GM12878 (cell line): ENCODE results near the gene ADAM23. TPM values are rescaled to one million over a fixed set of nuclear protein-coding genes. Genes with fewer than 3 reads are reported as not detected.

Source experiments
- ATAC-seq: fragments of 200-7000 bp; cut with Tn5 transposase; 3 replicates; pipeline ENCODE4 v1.9.1; 2020; ENCODE audit warnings: mild to moderate bottlenecking, moderate library complexity
- BruUV-seq: library from RNA; stranded (reverse); fragments of 400-500 nt; replicated peaks from 2 replicates; lab custom pipeline; 2021; lab: Mats Ljungman, UMichigan
- CTCF ChIA-PET: fragments of 300-600 bp; sonication (Branson Sonifier 250); formaldehyde crosslinking; extraction: SDS; loops from one replicate; lab custom pipeline; 2021; ENCODE audit warnings: inconsistent platforms; lab: Yijun Ruan, JAX
- POLR2A ChIA-PET: fragments of 350-600 bp; formaldehyde crosslinking; extraction: SDS; loops from one replicate; lab custom pipeline; 2021; ENCODE audit warnings: inconsistent platforms; lab: Charles Lee
- RAD21 ChIA-PET: fragments of 300-600 bp; sonication (Branson Sonifier 250); formaldehyde crosslinking; loops from one replicate; lab custom pipeline; 2023; ENCODE audit warnings: antibody characterized with exemption; ENCODE audit not compliant: unreplicated experiment; lab: Charles Lee
- SMC1A ChIA-PET: fragments of 300-600 bp; sonication (Branson Sonifier 250); formaldehyde crosslinking; loops from one replicate; lab custom pipeline; 2023; ENCODE audit not compliant: unreplicated experiment, uncharacterized antibody; lab: Charles Lee
- DNase-seq: peaks from one replicate; pipeline ENCODE4 v3.0.0-alpha.2; 2011; ENCODE audit warnings: low read depth, low spot score
- FAIRE-seq: peaks from 3 replicates; lab custom pipeline; 2011; peaks lifted over from hg19 to GRCh38; lab: Jason Lieb, UNC
- H2AFZ ChIP-seq: 2 replicates; pipeline ENCODE4 v1.6.0; 2011; ENCODE audit warnings: low read depth, low read length, control low read depth; ENCODE audit not compliant: control insufficient read depth
- H3K27ac ChIP-seq: 2 replicates; pipeline ENCODE4 v1.5.1; 2011; ENCODE audit warnings: control low read depth; ENCODE audit not compliant: control insufficient read depth, insufficient read depth
- H3K27me3 ChIP-seq, 2 experiments: replicated peaks in 1 of 2; 2 replicates each; pipeline versions ENCODE4 v1.6.0 to v1.6.1; 2011; ENCODE audit warnings: low read length in 1 of 2; ENCODE audit not compliant: control insufficient read depth in 2 of 2, insufficient read depth in 2 of 2
- H3K36me3 ChIP-seq, 2 experiments: 2 replicates each; pipeline ENCODE4 v1.5.1; 2011; ENCODE audit warnings: low read length in 1 of 2; ENCODE audit not compliant: control insufficient read depth in 2 of 2, insufficient read depth in 2 of 2
- H3K4me1 ChIP-seq: 2 replicates; pipeline ENCODE4 v1.6.1; 2011; ENCODE audit warnings: mild to moderate bottlenecking, low read length, moderate library complexity, mixed read lengths; ENCODE audit not compliant: control insufficient read depth, insufficient read depth
- H3K4me2 ChIP-seq: 2 replicates; pipeline ENCODE4 v1.6.0; 2011; ENCODE audit warnings: control low read depth; ENCODE audit not compliant: control insufficient read depth, insufficient read depth
- H3K4me3 ChIP-seq: fragments of 200-600 bp; sonication (generic); 2 replicates; pipeline ENCODE4 v1.5.1; 2016
- H3K79me2 ChIP-seq: 2 replicates; pipeline ENCODE4 v1.6.0; 2011; ENCODE audit warnings: low read length; ENCODE audit not compliant: control insufficient read depth, insufficient read depth
- H3K9ac ChIP-seq: 2 replicates; pipeline ENCODE4 v1.8.0; 2011; ENCODE audit warnings: low read length, control low read depth, mixed read lengths; ENCODE audit not compliant: control insufficient read depth, insufficient read depth
- H3K9me3 ChIP-seq: replicated peaks from 3 replicates; pipeline ENCODE4 v1.5.1; 2011; ENCODE audit warnings: mild to moderate bottlenecking, low read length; ENCODE audit not compliant: control insufficient read depth, insufficient read depth
- H4K20me1 ChIP-seq: 2 replicates; pipeline ENCODE4 v1.6.0; 2011; ENCODE audit not compliant: control insufficient read depth, insufficient read depth
- CEBPB ChIP-seq, 2 experiments: fragments of 150-350 bp in 1 of 2; IDR thresholded peaks; 2 replicates each; pipeline ENCODE4 v1.6.1; 2012 to 2014; ENCODE audit warnings: low read depth in 2 of 2, low read length in 2 of 2, borderline replicate concordance in 1 of 2, inconsistent platforms in 1 of 2
- DPF2 ChIP-seq: fragments of 450-650 bp; IDR thresholded peaks from 2 replicates; pipeline ENCODE4 v1.6.1; 2017; ENCODE audit warnings: mild to moderate bottlenecking
- ESRRA ChIP-seq: IDR thresholded peaks from 2 replicates; pipeline ENCODE4 v1.6.1; 2012; ENCODE audit warnings: mild to moderate bottlenecking, low read length, improper control_type of control experiment
- RCOR1 ChIP-seq: conservative IDR thresholded peaks from 2 replicates; pipeline ENCODE4 v1.6.1; 2012; ENCODE audit warnings: low read depth, low read length, improper control_type of control experiment
- SIX5 ChIP-seq: IDR thresholded peaks from 2 replicates; pipeline ENCODE4 v1.6.1; 2011; ENCODE audit warnings: mild to moderate bottlenecking, low read depth, low read length, moderate library complexity; ENCODE audit not compliant: severe bottlenecking
- TARDBP ChIP-seq: IDR thresholded peaks from 2 replicates; pipeline ENCODE4 v1.6.1; 2016; ENCODE audit warnings: borderline replicate concordance
- ZNF207 ChIP-seq: fragments of 450-650 bp; IDR thresholded peaks from 2 replicates; pipeline ENCODE4 v1.6.1; 2014; ENCODE audit warnings: antibody characterized with exemption, mild to moderate bottlenecking, borderline replicate concordance
- WGBS: methylation state at CpG from one replicate; pipeline ENCODE4 v1.1.6; 2016; ENCODE audit warnings: low lambda C conversion rate; ENCODE audit not compliant: insufficient replicate concordance, insufficient coverage; ENCODE audit errors: missing lambda C conversion rate; 5-methylcytosine and 5-hydroxymethylcytosine counted together
- in situ Hi-C: fragments of 300-500 bp; cut with MboI; formaldehyde crosslinking; loops from 9 replicates; pipeline ENCODE4 v1.14.3; 2018; ENCODE audit warnings: mixed read lengths
- intact Hi-C: fragments of 100-400 bp; cut with micrococcal nuclease; formaldehyde crosslinking; loops from one replicate; pipeline ENCODE4 v1.14.2; 2022; ENCODE audit not compliant: unreplicated experiment
- polyA plus RNA-seq, 11 experiments: library from polyadenylated mRNA; depleted of rRNA in 4 of 11; unstranded in 6 of 11; stranded (reverse) in 5 of 11; fragments of >200 nt; fragmentation: Nextera tagmentation in 4 of 11; fragmentation: Illumina TruSeq in 1 of 11; extraction: Ambion mirVana in 4 of 11; extraction: Trizol in 1 of 11; gene quantifications; 1 replicate in 1 of 11; 2 replicates in 10 of 11; pipeline versions ENCODE4 v1.2.1 to v1.2.3, GENCODE V29; 2011 to 2016; ENCODE audit warnings: inconsistent platforms in 2 of 11, missing spikeins in 2 of 11, low read depth in 1 of 11
- total RNA-seq, 4 experiments: library from RNA; depleted of rRNA in 3 of 4; stranded (reverse); fragments of >200 nt in 3 of 4; fragmentation: Illumina TruSeq in 1 of 4; extraction: Trizol in 1 of 4; gene quantifications; 2 replicates each; pipeline versions ENCODE4 v1.2.1 to v1.2.3, GENCODE V29; 2013 to 2021
- TF ChIP-seq, protein P1 (sequence below): IDR thresholded peaks from 2 replicates; pipeline ENCODE4 v1.6.1; 2011; ENCODE audit warnings: low read depth, mild to moderate bottlenecking, low read length, moderate library complexity, borderline replicate concordance; ENCODE audit errors: extremely low read depth
- TF ChIP-seq, protein P2 (sequence below): IDR thresholded peaks from 2 replicates; pipeline ENCODE4 v1.6.1; 2011; ENCODE audit warnings: low read depth, low read length, improper control_type of control experiment, borderline replicate concordance
- TF ChIP-seq, protein P3 (sequence below): fragments of 450-650 bp; IDR thresholded peaks from 2 replicates; pipeline ENCODE4 v1.6.1; 2018; ENCODE audit warnings: borderline replicate concordance, mild to moderate bottlenecking; ENCODE audit not compliant: partially characterized antibody
- TF ChIP-seq, protein P4 (sequence below): fragments of 450-650 bp; IDR thresholded peaks from 2 replicates; pipeline ENCODE4 v1.6.1; 2017; ENCODE audit warnings: antibody characterized with exemption, mild to moderate bottlenecking, moderate library complexity

ADAM23 gene
- total and polyA plus RNA-seq, 10 of the 15 experiments (the other 5 are each of a cell fraction or from before 2014, with no cell fraction given) = 5.7 to 41.8 (median 15.6) TPM

DNA sequence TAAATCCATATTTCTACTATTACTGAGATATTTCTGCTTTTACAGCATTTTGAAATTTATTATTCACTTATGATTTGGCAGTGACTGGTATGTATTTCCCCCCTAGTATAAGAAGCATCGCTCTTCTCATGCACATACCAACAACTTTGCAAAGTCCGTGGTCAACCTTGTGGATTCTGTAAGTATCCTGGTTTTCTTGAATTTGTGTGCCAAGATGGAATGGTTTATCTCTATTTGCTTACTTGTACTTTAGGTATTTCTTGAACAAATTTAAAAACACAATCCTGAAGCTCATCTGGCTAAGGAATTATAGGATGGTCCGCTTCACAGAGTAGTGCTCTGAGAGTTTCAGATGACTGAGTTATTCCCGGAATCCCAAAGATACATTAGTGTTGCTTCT is 114.0 kb downstream of the ADAM23 start:
- Histone ChIP-seq H3K9ac (no peak overlapping the region), H3K4me3 (no peak overlapping the region), H3K9me3 (no peaks in the 10 kb centered on the region), H2AFZ (no peak overlapping the region), H3K4me2 (no peak overlapping the region), H3K27ac (no peak overlapping the region), H3K36me3 (no peaks in the 10 kb centered on the region), H3K27me3 (no peaks in the 10 kb centered on the region), H3K4me1 (no peaks in the 10 kb centered on the region), H3K79me2 (no peaks in the 10 kb centered on the region), H4K20me1 (no peaks in the 10 kb centered on the region)
- ChIA-PET CTCF (interaction anchor here (0.8 to 3.4 kb wide), 18 partner anchors 9 to 920 kb away, joined by 3 to 53 read pairs (median 4); no protein-coding TSS in a partner anchor), SMC1A (interaction anchor here (0.6 to 5.1 kb wide), 16 partner anchors 10 to 1046 kb away, joined by 3 to 37 read pairs (median 4); no protein-coding TSS in a partner anchor), POLR2A (no interaction called here), RAD21 (interaction anchor here (1.8 to 2.5 kb wide), 2 partner anchors 10 to 159 kb away, joined by 6 to 10 read pairs; no protein-coding TSS in a partner anchor)
- intact Hi-C loops (loop anchor here (5.0 to 10.0 kb wide), 4 partner anchors 110 to 917 kb away; no protein-coding TSS in a partner anchor), in situ Hi-C loops (no loop called here)
- no TSS peak for BruUV-seq
- 70% methylated on average over 4 of the region's 4 CpGs for WGBS
- ATAC-seq (no peak), DNase-seq (no peak), FAIRE-seq (no peak)
- TF ChIP-seq ZNF207 = no peak
- TF ChIP-seq SIX5 = no peak
- TF ChIP-seq DPF2 = no peak
- TF ChIP-seq, protein P1, sequence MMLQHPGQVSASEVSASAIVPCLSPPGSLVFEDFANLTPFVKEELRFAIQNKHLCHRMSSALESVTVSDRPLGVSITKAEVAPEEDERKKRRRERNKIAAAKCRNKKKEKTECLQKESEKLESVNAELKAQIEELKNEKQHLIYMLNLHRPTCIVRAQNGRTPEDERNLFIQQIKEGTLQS = no peak
- TF ChIP-seq, protein P2, sequence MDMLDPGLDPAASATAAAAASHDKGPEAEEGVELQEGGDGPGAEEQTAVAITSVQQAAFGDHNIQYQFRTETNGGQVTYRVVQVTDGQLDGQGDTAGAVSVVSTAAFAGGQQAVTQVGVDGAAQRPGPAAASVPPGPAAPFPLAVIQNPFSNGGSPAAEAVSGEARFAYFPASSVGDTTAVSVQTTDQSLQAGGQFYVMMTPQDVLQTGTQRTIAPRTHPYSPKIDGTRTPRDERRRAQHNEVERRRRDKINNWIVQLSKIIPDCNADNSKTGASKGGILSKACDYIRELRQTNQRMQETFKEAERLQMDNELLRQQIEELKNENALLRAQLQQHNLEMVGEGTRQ = no peak
- no peak for TF ChIP-seq ESRRA
- TF ChIP-seq, protein P3, sequence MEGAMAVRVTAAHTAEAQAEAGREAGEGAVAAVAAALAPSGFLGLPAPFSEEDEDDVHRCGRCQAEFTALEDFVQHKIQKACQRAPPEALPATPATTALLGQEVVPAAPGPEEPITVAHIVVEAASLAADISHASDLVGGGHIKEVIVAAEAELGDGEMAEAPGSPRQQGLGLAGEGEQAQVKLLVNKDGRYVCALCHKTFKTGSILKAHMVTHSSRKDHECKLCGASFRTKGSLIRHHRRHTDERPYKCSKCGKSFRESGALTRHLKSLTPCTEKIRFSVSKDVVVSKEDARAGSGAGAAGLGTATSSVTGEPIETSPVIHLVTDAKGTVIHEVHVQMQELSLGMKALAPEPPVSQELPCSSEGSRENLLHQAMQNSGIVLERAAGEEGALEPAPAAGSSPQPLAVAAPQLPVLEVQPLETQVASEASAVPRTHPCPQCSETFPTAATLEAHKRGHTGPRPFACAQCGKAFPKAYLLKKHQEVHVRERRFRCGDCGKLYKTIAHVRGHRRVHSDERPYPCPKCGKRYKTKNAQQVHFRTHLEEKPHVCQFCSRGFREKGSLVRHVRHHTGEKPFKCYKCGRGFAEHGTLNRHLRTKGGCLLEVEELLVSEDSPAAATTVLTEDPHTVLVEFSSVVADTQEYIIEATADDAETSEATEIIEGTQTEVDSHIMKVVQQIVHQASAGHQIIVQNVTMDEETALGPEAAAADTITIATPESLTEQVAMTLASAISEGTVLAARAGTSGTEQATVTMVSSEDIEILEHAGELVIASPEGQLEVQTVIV = no peak
- TF ChIP-seq CEBPB (IDR thresholded peaks at IDR 0.05; ENCODE audit: borderline replicate concordance in 1 of 2, low read depth in 2 of 2, low read length in 2 of 2) = no peak
- no peak for TF ChIP-seq RCOR1
- no peak for TF ChIP-seq TARDBP
- TF ChIP-seq, protein P4, sequence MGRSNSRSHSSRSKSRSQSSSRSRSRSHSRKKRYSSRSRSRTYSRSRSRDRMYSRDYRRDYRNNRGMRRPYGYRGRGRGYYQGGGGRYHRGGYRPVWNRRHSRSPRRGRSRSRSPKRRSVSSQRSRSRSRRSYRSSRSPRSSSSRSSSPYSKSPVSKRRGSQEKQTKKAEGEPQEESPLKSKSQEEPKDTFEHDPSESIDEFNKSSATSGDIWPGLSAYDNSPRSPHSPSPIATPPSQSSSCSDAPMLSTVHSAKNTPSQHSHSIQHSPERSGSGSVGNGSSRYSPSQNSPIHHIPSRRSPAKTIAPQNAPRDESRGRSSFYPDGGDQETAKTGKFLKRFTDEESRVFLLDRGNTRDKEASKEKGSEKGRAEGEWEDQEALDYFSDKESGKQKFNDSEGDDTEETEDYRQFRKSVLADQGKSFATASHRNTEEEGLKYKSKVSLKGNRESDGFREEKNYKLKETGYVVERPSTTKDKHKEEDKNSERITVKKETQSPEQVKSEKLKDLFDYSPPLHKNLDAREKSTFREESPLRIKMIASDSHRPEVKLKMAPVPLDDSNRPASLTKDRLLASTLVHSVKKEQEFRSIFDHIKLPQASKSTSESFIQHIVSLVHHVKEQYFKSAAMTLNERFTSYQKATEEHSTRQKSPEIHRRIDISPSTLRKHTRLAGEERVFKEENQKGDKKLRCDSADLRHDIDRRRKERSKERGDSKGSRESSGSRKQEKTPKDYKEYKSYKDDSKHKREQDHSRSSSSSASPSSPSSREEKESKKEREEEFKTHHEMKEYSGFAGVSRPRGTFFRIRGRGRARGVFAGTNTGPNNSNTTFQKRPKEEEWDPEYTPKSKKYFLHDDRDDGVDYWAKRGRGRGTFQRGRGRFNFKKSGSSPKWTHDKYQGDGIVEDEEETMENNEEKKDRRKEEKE = no peak
